ENCODE data around the gene SFT2D1.

The SFT2D1 gene

DNA sequence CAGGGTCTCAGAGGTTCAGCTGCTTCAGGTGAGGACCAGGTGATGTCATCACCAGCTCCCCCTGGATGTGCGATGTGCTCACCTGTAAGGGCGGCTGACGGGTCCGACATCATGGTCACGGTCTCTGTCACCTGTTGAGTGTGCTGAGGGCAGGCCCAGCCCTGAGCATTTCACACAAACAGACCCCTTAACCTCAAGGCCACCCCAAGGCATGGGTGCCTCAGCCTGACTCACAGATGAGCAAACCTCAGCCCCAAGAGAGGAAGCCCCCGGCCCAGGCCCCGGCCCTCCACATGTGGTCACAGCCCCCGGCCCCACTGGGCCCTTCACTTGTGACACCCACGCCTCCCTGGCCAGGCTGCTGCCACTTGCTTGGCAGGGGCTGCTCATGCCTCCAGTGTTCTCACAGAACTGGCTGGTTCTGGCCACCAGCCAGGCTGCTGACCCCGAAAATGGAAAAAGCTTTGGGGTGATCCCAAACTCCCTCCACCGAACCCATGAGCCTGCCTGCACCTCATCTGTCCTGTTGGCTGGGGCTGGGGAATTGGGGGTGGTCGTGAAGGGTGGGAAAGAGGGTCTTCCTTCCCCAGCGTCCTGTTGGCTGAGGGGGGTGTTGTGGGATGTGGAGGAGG is 67.5 kb downstream of the SFT2D1 start:
- DNase-seq = no peak

DNA sequence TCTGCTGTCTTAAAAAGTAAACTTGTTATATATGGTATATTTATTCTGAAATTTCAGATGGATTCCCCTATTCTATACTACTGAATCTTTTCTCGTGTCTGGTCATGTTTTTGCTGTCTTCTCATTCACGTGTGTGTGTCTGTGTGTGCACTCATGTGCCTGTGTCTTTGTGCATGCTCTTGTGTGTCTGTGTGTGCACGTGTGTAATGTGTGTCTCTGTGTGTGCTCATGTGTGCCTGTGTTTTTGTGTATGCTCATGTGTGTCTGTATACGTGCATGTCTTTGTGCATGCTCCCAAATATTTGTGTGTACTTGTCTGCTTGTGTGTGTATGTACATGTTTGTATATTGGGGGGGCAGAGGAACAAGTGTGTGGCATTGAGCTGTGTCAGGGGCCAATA is 68.2 kb downstream of the SFT2D1 start:
- no peak for DNase-seq

DNA sequence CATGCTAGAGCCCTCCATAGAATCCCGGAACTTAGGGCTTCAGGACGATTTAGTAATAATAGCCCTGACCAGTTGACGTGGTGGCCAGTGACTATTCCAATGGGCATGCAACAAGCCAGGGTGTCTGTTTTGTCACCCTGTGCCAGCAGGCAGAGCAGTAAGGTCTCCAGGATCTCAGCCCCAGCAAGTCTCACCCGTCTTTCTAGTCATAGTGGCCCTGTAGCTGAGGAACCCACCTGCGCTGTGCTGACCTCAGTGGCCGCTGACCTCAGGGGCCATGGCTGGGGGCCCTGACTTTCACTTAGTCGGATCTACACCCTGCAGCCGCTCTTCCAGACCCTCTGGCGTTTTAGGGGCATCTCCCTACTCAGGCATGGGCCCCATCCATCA is 71.0 kb downstream of the SFT2D1 start:
- DNase-seq = no peak

DNA sequence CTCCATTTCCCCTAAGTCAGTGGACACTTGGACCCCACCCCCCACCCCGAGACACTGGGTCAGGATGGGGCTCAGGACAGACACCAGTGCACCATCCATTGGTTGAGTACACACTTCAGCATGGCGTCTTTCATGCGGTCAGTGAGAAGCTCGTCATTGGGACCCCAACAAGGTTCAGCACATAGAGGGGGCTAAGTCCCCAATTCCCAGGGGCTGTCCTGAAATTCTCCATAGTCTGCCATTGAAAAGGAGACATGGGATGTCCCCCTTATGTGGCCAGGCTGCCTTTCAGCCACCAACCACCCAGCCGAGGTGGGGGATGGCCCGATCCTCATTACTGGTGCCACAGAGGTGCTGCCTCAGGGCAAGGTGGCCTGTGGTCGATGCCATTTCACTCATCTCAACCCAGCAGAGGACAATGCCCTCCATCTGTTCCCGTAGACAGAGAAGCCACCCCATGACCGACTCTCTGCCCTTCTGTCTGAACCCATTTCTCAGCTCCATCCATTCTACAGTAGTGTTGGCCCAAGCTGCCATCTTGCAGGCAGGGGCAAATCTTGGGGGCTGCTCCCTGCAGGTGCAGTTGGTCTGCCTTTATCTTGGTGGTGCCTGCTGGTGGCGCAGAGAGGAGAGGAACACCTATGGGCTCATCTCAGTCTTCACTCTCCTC is 71.5 kb downstream of the SFT2D1 start:
- DNase-seq = no peak
